Activated B cell treated with CpG ODN at 0.5 μM for 24 hours (primary cell): Measurements from ENCODE around the gene AGT. TPM values are rescaled to one million over a fixed set of nuclear protein-coding genes. Genes with fewer than 3 reads are reported as not detected.

ENCODE experiments used
- ATAC-seq: fragments of 200-7000 bp; cut with Tn5 transposase; one replicate; pipeline ENCODE4 v1.10.0; 2021; ENCODE audit warnings: low read depth, mild to moderate bottlenecking, moderate library complexity
- CTCF ChIA-PET: fragments of 350-600 bp; sonication (Branson Sonifier 250); formaldehyde crosslinking; loops from one replicate; lab custom pipeline; 2021; ENCODE audit warnings: antibody characterized with exemption; lab: Charles Lee
- POLR2A ChIA-PET: fragments of 350-600 bp; sonication (Branson Sonifier 250); formaldehyde crosslinking; loops from one replicate; lab custom pipeline; 2021; ENCODE audit warnings: antibody characterized with exemption; lab: Charles Lee
- DNase-seq: peaks from one replicate; pipeline ENCODE4 v3.0.0; 2022
- H3K27ac Mint-ChIP-seq: one replicate; pipeline ENCODE4 v1.8.0; 2020; ENCODE audit warnings: mixed read lengths
- H3K27me3 Mint-ChIP-seq: one replicate; pipeline ENCODE4 v1.8.0; 2021; ENCODE audit warnings: mixed read lengths
- H3K36me3 Mint-ChIP-seq: one replicate; pipeline ENCODE4 v1.8.0; 2021; ENCODE audit warnings: low read depth, mixed read lengths
- H3K4me1 Mint-ChIP-seq: one replicate; pipeline ENCODE4 v1.8.0; 2021; ENCODE audit warnings: mixed read lengths
- H3K4me3 Mint-ChIP-seq: one replicate; pipeline ENCODE4 v1.8.0; 2020; ENCODE audit warnings: mild to moderate bottlenecking, mixed read lengths
- H3K9me3 Mint-ChIP-seq: one replicate; pipeline ENCODE4 v1.8.0; 2020; ENCODE audit warnings: mixed read lengths
- CTCF ChIP-seq: fragments of 200-600 bp; IDR thresholded peaks from one replicate; pipeline ENCODE4 v1.8.0; 2022; ENCODE audit warnings: antibody characterized with exemption, mild to moderate bottlenecking
- intact Hi-C: fragments of 100-400 bp; cut with micrococcal nuclease; formaldehyde crosslinking; loops from one replicate; pipeline ENCODE4 v1.15.1; 2024
- total RNA-seq: library from RNA; stranded (reverse); gene quantifications from 2 replicates; pipeline ENCODE4 v1.2.3, GENCODE V29; 2022

AGT gene
- total RNA-seq, 1 donor from 2014 or later: not detected

DNA sequence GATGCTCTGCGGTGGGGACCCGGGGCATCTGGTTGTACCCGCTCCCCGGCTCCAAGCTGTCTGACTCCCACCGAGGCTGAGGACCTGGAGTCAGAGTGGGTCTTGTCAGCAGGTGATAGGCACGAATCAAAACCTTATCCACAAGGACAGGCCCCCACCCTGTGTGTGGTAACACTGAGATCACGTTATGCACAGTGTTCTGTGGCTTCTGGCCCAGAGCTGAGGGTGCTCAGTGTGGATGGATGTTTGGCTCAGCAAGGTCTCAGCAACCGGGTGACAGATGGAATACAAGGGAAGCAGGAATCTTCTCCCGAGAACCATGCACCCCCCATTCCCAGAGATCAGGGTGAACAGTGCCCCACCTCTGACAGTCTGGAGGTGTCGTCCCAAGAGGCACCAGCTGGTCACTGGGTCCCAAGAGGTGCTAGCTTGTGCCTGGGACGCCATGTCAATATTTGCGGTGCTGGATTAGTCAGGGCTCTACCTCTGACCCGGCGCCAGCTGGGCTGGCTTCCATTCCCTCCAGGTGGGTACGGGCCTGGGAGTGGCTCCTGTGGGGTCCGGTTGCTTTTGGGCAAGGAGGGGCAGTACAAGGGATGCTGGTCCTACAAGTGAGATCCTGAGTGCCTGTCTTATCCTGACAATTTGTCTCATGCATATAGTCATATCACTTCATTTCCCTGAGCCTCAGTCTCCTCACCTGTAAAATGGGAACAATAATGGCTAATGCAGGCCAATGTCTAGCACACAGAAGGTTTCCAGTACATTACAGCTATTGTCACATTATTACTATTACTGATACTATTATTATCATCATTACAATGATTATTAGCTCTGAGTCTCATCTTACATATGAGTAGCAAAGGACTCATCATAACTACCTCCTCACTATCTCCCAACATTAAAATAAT is 34.2 kb upstream of the AGT start:
- Mint-ChIP-seq H3K4me1 (peaks cover 9% of the 10 kb centered on the region), H3K36me3 (no peaks in the 10 kb centered on the region), H3K27ac (no peak overlapping the region), H3K4me3 (no peak overlapping the region), H3K9me3 (no peaks in the 10 kb centered on the region), H3K27me3 (no peaks in the 10 kb centered on the region)
- intact Hi-C loops: no loop called here
- TF ChIP-seq CTCF: no peak
- POLR2A ChIA-PET: no interaction called here
- ATAC-seq: no peak
- CTCF ChIA-PET: no interaction called here
- DNase-seq: no peak

GRCh38 chr1:230747127-230747730 is 33.3 kb upstream of the AGT start, which contains the start of gene CAPN9:
CAPN9 (plus strand) TSS chr1:230747388; CDS start chr1:230747497, 109 bp downstream.
- ChIA-PET CTCF (no interaction called here), POLR2A (no interaction called here)
- H3K27ac Mint-ChIP-seq: no peak within 1 kb of the TSS
- peaks cover 9% of the 10 kb centered on the region for H3K4me1 Mint-ChIP-seq
- DNase-seq: no peak
- no peak within 1 kb of the TSS for H3K4me3 Mint-ChIP-seq
- H3K27me3 Mint-ChIP-seq: peaks cover 3% of the 10 kb centered on the region
- no peaks in the 10 kb centered on the region for H3K36me3 Mint-ChIP-seq
- ATAC-seq: no peak
- TF ChIP-seq CTCF: no peak
- intact Hi-C loops: no loop called here
- no peaks in the 10 kb centered on the region for H3K9me3 Mint-ChIP-seq

GRCh38 chr1:230746617-230747016 is 32.7 kb upstream of the AGT start:
- Mint-ChIP-seq H3K9me3 (no peaks in the 10 kb centered on the region), H3K27me3 (peaks cover 3% of the 10 kb centered on the region), H3K4me1 (peaks cover 9% of the 10 kb centered on the region), H3K4me3 (no peak overlapping the region), H3K27ac (no peak overlapping the region), H3K36me3 (no peaks in the 10 kb centered on the region)
- ATAC-seq: no peak
- POLR2A ChIA-PET: no interaction called here
- no peak for DNase-seq
- TF ChIP-seq CTCF: no peak
- intact Hi-C loops: no loop called here
- CTCF ChIA-PET: no interaction called here

DNA sequence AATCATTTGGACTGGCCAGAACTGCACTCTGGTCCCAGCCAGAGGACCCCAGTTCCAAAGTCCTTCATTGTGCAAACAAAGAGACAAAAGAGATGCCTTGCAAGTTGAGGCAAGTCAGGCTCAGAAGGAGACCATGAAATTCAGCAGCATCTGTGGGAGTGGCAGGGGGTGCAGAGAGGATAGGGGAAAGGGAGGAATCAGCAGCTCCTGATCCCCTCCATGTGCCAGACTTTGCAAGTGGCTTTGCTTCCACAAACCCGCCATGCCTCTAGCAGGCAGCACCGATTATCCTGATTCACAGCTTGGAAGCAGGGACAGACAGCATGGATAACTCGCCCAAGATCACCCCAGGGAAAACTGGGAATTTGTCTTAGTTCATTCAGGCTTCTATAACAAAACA is 31.1 kb upstream of the AGT start:
- no peak for TF ChIP-seq CTCF
- Mint-ChIP-seq H3K27me3 (peaks cover 3% of the 10 kb centered on the region), H3K4me3 (no peak overlapping the region), H3K9me3 (no peaks in the 10 kb centered on the region), H3K27ac (no peak overlapping the region), H3K4me1 (peaks cover 9% of the 10 kb centered on the region), H3K36me3 (no peaks in the 10 kb centered on the region)
- intact Hi-C loops: no loop called here
- DNase-seq (no peak), ATAC-seq (no peak)
- ChIA-PET POLR2A (no interaction called here), CTCF (no interaction called here)

- H3K9me3 Mint-ChIP-seq: no peaks in the 10 kb centered on the region
- intact Hi-C loops: no loop called here
- POLR2A ChIA-PET: no interaction called here
- CTCF ChIA-PET: no interaction called here
- no peak for ATAC-seq
- TF ChIP-seq CTCF: no peak
- no peaks in the 10 kb centered on the region for H3K36me3 Mint-ChIP-seq
- no peak overlapping the region for H3K4me3 Mint-ChIP-seq
- H3K27me3 Mint-ChIP-seq: peaks cover 7% of the 10 kb centered on the region
- no peak for DNase-seq
- no peak overlapping the region for H3K27ac Mint-ChIP-seq
- H3K4me1 Mint-ChIP-seq: peaks cover 8% of the 10 kb centered on the region
These were observed 30.5 kb upstream of the AGT start for GRCh38 chr1:230744382-230744781.
